ENCODE results near the gene PAH. TPM values are rescaled to one million over a fixed set of nuclear protein-coding genes. Genes with fewer than 3 reads are reported as not detected.

Gene PAH
- total RNA-seq, 2 experiments from 2014 or later, result not detected

GRCh38 chr12:102824218-102824835, 92.7 kb downstream of the PAH start:
- DNase-seq, result no peak
- Mint-ChIP-seq H3K27ac (no peak overlapping the region), H3K9me3 (no peaks in the 10 kb centered on the region), H3K36me3 (ENCODE audit: low read depth) (no peaks in the 10 kb centered on the region), H3K4me3 (no peak overlapping the region), H3K27me3 (peaks cover 42% of the 10 kb centered on the region), H3K4me1 (ENCODE audit: low read depth) (no peaks in the 10 kb centered on the region)
- Histone ChIP-seq H3K9me3 (ENCODE audit: control insufficient read depth in 1 of 2, insufficient read depth in 1 of 2, low read length in 2 of 2) (peaks cover 0 to 7% of the 10 kb centered on the region in 2 experiments), H3K4me1 (ENCODE audit: insufficient read depth, low read length) (no peaks in the 10 kb centered on the region), H3K27me3 (ENCODE audit: control insufficient read depth in 1 of 2, insufficient read depth in 2 of 2, low read length in 2 of 2) (no peaks in the 10 kb centered on the region), H3K4me3 (ENCODE audit: low read length) (no peak overlapping the region), H3K36me3 (ENCODE audit: insufficient read depth, low read length) (no peaks in the 10 kb centered on the region), H3K27ac (ENCODE audit: low read depth in 1 of 2, low read length in 2 of 2) (no peak overlapping the region)
- ATAC-seq (ENCODE audit: poor library complexity), result no peak
- no peak for TF ChIP-seq CTCF (IDR thresholded peaks at IDR 0.05)
- POLR2A ChIA-PET, result no interaction called here
- intact Hi-C loops (cut with DNase I, micrococcal nuclease), result no loop called here
- CTCF ChIA-PET, result no interaction called here

- no peaks in the 10 kb centered on the region for H3K9me3 Mint-ChIP-seq
- H3K4me3 Mint-ChIP-seq, result no peak overlapping the region
- H3K4me1 Mint-ChIP-seq (ENCODE audit: low read depth), result no peaks in the 10 kb centered on the region
- Histone ChIP-seq H3K4me3 (ENCODE audit: low read length) (no peak overlapping the region), H3K27me3 (ENCODE audit: control insufficient read depth in 1 of 2, insufficient read depth in 2 of 2, low read length in 2 of 2) (no peaks in the 10 kb centered on the region), H3K9me3 (ENCODE audit: control insufficient read depth in 1 of 2, insufficient read depth in 1 of 2, low read length in 2 of 2) (peaks cover 0 to 7% of the 10 kb centered on the region in 2 experiments), H3K4me1 (ENCODE audit: insufficient read depth, low read length) (no peaks in the 10 kb centered on the region), H3K27ac (ENCODE audit: low read depth in 1 of 2, low read length in 2 of 2) (no peak overlapping the region), H3K36me3 (ENCODE audit: insufficient read depth, low read length) (no peaks in the 10 kb centered on the region)
- ChIA-PET POLR2A (no interaction called here), CTCF (interaction anchor here (0.6 kb wide), 1 partner anchor 783 kb away, joined by 3 read pairs; no protein-coding TSS in a partner anchor)
- no peak for TF ChIP-seq CTCF (IDR thresholded peaks at IDR 0.05)
- H3K27me3 Mint-ChIP-seq, result peaks cover 55% of the 10 kb centered on the region
- no peak overlapping the region for H3K27ac Mint-ChIP-seq
- no peaks in the 10 kb centered on the region for H3K36me3 Mint-ChIP-seq (ENCODE audit: low read depth)
- DNase-seq (no peak), ATAC-seq (ENCODE audit: poor library complexity) (no peak)
- intact Hi-C loops (cut with DNase I, micrococcal nuclease), result no loop called here
Observed at GRCh38 chr12:102821149-102821548, 95.9 kb downstream of the PAH start.

DNA sequence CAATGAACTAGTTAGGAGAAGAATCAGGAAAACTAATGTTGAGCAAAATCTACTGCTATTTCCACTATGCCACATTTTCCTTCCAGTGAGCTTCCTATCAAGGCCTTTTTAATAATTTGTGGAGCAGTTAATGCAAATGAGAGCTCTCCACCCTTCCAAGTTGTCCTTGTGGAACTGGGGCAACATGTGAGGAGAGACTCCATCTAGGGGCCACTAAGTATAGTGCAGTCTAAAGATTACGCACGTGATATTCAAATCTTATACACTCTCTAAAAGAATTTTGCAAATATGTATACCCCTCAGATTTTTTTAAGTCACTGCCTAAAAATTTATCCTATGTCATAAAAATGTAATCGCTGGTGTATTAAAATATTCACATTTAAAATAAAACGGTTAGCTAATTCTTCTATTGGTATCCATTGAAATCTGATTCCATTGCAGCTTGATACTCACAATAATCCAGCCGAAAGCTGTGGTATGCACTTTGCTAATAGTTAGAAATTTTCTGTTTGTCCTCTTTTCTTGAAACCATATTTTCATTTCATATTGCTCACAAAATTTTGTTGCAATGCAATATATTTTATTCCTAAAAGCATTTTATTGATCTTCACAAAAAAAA, 100.1 kb downstream of the PAH start:
- peaks cover 30% of the 10 kb centered on the region for H3K27me3 Mint-ChIP-seq
- H3K4me3 ChIP-seq (ENCODE audit: low read length), result no peak overlapping the region
- no peaks in the 10 kb centered on the region for H3K27me3 ChIP-seq (ENCODE audit: control insufficient read depth in 1 of 2, insufficient read depth in 2 of 2, low read length in 2 of 2)
- intact Hi-C loops (cut with DNase I, micrococcal nuclease), result no loop called here
- H3K36me3 ChIP-seq (ENCODE audit: insufficient read depth, low read length), result no peaks in the 10 kb centered on the region
- no peaks in the 10 kb centered on the region for H3K9me3 ChIP-seq (ENCODE audit: control insufficient read depth in 1 of 2, insufficient read depth in 1 of 2, low read length in 2 of 2)
- no peaks in the 10 kb centered on the region for H3K9me3 Mint-ChIP-seq
- peak; percentile 25 for TF ChIP-seq CTCF (IDR thresholded peaks at IDR 0.05)
- DNase-seq, result no peak
- ChIA-PET POLR2A (no interaction called here), CTCF (no interaction called here)
- no peaks in the 10 kb centered on the region for H3K4me1 ChIP-seq (ENCODE audit: insufficient read depth, low read length)
- no peaks in the 10 kb centered on the region for H3K4me1 Mint-ChIP-seq (ENCODE audit: low read depth)
- H3K36me3 Mint-ChIP-seq (ENCODE audit: low read depth), result no peaks in the 10 kb centered on the region
- no peak overlapping the region for H3K27ac Mint-ChIP-seq
- H3K4me3 Mint-ChIP-seq, result no peak overlapping the region
- no peak for ATAC-seq (ENCODE audit: poor library complexity)
- H3K27ac ChIP-seq (ENCODE audit: low read depth in 1 of 2, low read length in 2 of 2), result no peak overlapping the region

All from CD4-positive, alpha-beta T cell (primary cell).